Natural killer cell (primary cell): ENCODE measurements around the gene ZNF234. TPM values are rescaled to one million over a fixed set of nuclear protein-coding genes. Genes with fewer than 3 reads are reported as not detected.
A peak's percentile ranks its signal among the peaks of the same experiment; 100 is the strongest.

Experiments used
- ATAC-seq, 3 donors: fragments of 150-1000 bp in 2 of 3; fragments of 200-7000 bp in 1 of 3; cut with Tn5 transposase; 1 replicate in 1 of 3; 2 replicates in 2 of 3; pipeline ENCODE4 v1.10.0; 2021; ENCODE audit warnings: mild to moderate bottlenecking in 2 of 3, moderate library complexity in 2 of 3
- DNase-seq, 2 donors: peaks; one replicate each; pipeline versions ENCODE4 v3.0.0 to v3.0.0-alpha.2; 2013 to 2021; ENCODE audit warnings: mixed read lengths in 1 of 2
- H3K27ac ChIP-seq: one replicate; pipeline ENCODE4 v1.5.1; 2013; ENCODE audit warnings: mild to moderate bottlenecking, low read length
- H3K27me3 ChIP-seq: one replicate; pipeline ENCODE4 v1.6.1; 2013; ENCODE audit warnings: low read length; ENCODE audit not compliant: control insufficient read depth, insufficient read depth
- H3K36me3 ChIP-seq: one replicate; pipeline ENCODE4 v1.6.1; 2013; ENCODE audit warnings: low read length; ENCODE audit not compliant: control insufficient read depth, insufficient read depth
- H3K4me1 ChIP-seq: one replicate; pipeline ENCODE4 v1.6.1; 2013; ENCODE audit warnings: low read length; ENCODE audit not compliant: control insufficient read depth, insufficient read depth
- H3K4me3 ChIP-seq: one replicate; pipeline ENCODE4 v1.5.1; 2013; ENCODE audit warnings: low read length
- H3K9me3 ChIP-seq: one replicate; pipeline ENCODE4 v1.6.1; 2013; ENCODE audit warnings: low read length; ENCODE audit not compliant: control insufficient read depth, insufficient read depth
- H3K27ac Mint-ChIP-seq, 2 donors: one replicate each; pipeline ENCODE4 v1.8.0; 2022; ENCODE audit warnings: mild to moderate bottlenecking in 2 of 2, mixed read lengths in 2 of 2, moderate library complexity in 1 of 2
- H3K27me3 Mint-ChIP-seq, 2 donors: one replicate each; pipeline ENCODE4 v1.8.0; 2022; ENCODE audit warnings: low read depth in 2 of 2, mixed read lengths in 2 of 2
- H3K36me3 Mint-ChIP-seq: one replicate; pipeline ENCODE4 v1.8.0; 2022; ENCODE audit warnings: mixed read lengths
- H3K4me1 Mint-ChIP-seq, 2 donors: one replicate each; pipeline ENCODE4 v1.8.0; 2022; ENCODE audit warnings: mixed read lengths in 2 of 2
- H3K4me3 Mint-ChIP-seq: one replicate; pipeline ENCODE4 v1.8.0; 2022; ENCODE audit warnings: mild to moderate bottlenecking, moderate library complexity, mixed read lengths
- H3K9me3 Mint-ChIP-seq, 2 donors: one replicate each; pipeline ENCODE4 v1.8.0; 2022; ENCODE audit warnings: mixed read lengths in 2 of 2
- whole genome bisulfite sequencing: methylation state at CpG from one replicate; pipeline ENCODE4 v1.1.7; 2013; ENCODE audit warnings: missing lambda C conversion rate; ENCODE audit not compliant: insufficient coverage; 5-methylcytosine and 5-hydroxymethylcytosine counted together
- intact Hi-C: fragments of 100-400 bp; cut with micrococcal nuclease; formaldehyde crosslinking; loops from one replicate; pipeline ENCODE4 v1.14.2; 2022
- total RNA-seq, 4 donors: library from RNA; stranded (reverse); fragments of 120-200 nt in 1 of 4; gene quantifications; one replicate each; pipeline versions ENCODE4 v1.2.3 to v1.2.4, GENCODE V29; 2013 to 2022
- TF ChIP-seq, protein P1 (sequence below): fragments of 200-600 bp; IDR thresholded peaks from one replicate; pipeline ENCODE4 v1.8.0; 2022; ENCODE audit warnings: antibody characterized with exemption

ZNF234 gene
- total RNA-seq, 3 donors from 2014 or later (not counting 1 experiment from before 2014, with no cell fraction given), result 3.9 to 7.5 (median 5.5) TPM

- Histone ChIP-seq H3K4me3 (peak overlapping the region; percentile 79), H3K36me3 (peaks cover 2% of the 10 kb centered on the region), H3K4me1 (peaks cover 11% of the 10 kb centered on the region), H3K9me3 (no peaks in the 10 kb centered on the region), H3K27ac (peak overlapping the region; percentile 69), H3K27me3 (no peaks in the 10 kb centered on the region)
- DNase-seq, result peak in 1 of 2 donors; percentile 18
- Mint-ChIP-seq H3K4me1 (peaks cover 20 to 23% of the 10 kb centered on the region in 2 donors), H3K27ac (peak overlapping the region; percentile 83 to 88), H3K27me3 (peaks cover 5 to 7% of the 10 kb centered on the region in 2 donors), H3K4me3 (peak overlapping the region; percentile 95), H3K36me3 (peaks cover 5% of the 10 kb centered on the region), H3K9me3 (no peaks in the 10 kb centered on the region)
- TF ChIP-seq, protein P1, sequence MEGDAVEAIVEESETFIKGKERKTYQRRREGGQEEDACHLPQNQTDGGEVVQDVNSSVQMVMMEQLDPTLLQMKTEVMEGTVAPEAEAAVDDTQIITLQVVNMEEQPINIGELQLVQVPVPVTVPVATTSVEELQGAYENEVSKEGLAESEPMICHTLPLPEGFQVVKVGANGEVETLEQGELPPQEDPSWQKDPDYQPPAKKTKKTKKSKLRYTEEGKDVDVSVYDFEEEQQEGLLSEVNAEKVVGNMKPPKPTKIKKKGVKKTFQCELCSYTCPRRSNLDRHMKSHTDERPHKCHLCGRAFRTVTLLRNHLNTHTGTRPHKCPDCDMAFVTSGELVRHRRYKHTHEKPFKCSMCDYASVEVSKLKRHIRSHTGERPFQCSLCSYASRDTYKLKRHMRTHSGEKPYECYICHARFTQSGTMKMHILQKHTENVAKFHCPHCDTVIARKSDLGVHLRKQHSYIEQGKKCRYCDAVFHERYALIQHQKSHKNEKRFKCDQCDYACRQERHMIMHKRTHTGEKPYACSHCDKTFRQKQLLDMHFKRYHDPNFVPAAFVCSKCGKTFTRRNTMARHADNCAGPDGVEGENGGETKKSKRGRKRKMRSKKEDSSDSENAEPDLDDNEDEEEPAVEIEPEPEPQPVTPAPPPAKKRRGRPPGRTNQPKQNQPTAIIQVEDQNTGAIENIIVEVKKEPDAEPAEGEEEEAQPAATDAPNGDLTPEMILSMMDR, result no peak
- intact Hi-C loops, result no loop called here
- ATAC-seq, result peak; percentile 3 to 23 (median 16)
- 21% methylated on average over 13 of the region's 13 CpGs for WGBS
These were observed 692 bp downstream of the ZNF234 start for GRCh38 chr19:44142059-44142433.

DNA sequence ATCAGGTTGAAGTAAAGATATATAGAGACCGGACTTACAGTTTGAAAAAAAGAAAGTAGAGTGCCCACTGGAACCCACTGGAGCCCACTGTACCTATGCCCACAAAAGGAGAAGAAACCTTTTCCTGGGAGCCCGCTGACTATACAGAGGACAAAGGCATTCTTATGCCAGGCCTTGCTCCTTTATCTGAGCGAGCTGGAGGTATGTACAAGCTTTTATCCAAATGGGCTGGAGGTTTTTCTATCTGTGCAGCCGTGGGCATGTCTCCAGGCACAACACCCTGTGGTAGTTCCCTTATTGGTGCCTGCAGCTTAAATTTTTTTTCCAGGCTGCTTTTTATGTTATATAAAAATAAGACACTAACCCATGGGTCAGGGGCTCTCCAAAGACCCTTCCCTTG, 8.4 kb downstream of the ZNF234 start:
- 95% methylated on average over 4 of the region's 4 CpGs for WGBS
- H3K27ac ChIP-seq, result no peak overlapping the region
- H3K4me1 Mint-ChIP-seq, result no peaks in the 10 kb centered on the region
- intact Hi-C loops, result no loop called here
- no peak for DNase-seq
- H3K4me1 ChIP-seq, result no peaks in the 10 kb centered on the region
- no peaks in the 10 kb centered on the region for H3K27me3 ChIP-seq
- H3K27me3 Mint-ChIP-seq, result no peaks in the 10 kb centered on the region
- ATAC-seq, result no peak
- TF ChIP-seq, protein P1, result no peak
- peaks cover 0 to 3% of the 10 kb centered on the region in 2 donors for H3K9me3 Mint-ChIP-seq
- peaks cover 2% of the 10 kb centered on the region for H3K9me3 ChIP-seq
- H3K36me3 Mint-ChIP-seq, result peaks cover 51% of the 10 kb centered on the region
- peaks cover 44% of the 10 kb centered on the region for H3K36me3 ChIP-seq
- no peak overlapping the region for H3K4me3 ChIP-seq
- no peak overlapping the region for H3K4me3 Mint-ChIP-seq
- H3K27ac Mint-ChIP-seq, result no peak overlapping the region

- WGBS, result 96% methylated on average over 5 of the region's 5 CpGs
- H3K4me1 ChIP-seq, result no peaks in the 10 kb centered on the region
- H3K36me3 Mint-ChIP-seq, result peaks cover 57% of the 10 kb centered on the region
These were observed 10.1 kb downstream of the ZNF234 start for GRCh38 chr19:44151491-44151890.

More at GRCh38 chr19:44151491-44151890, 10.1 kb downstream of the ZNF234 start:
- Mint-ChIP-seq H3K27ac (no peak overlapping the region), H3K4me3 (no peak overlapping the region), H3K27me3 (no peaks in the 10 kb centered on the region), H3K4me1 (no peaks in the 10 kb centered on the region), H3K9me3 (peaks cover 2 to 6% of the 10 kb centered on the region in 2 donors)
- no peaks in the 10 kb centered on the region for H3K27me3 ChIP-seq
- no peak overlapping the region for H3K4me3 ChIP-seq
- intact Hi-C loops, result no loop called here
- DNase-seq (no peak), ATAC-seq (no peak)
- H3K9me3 ChIP-seq, result peaks cover 11% of the 10 kb centered on the region
- no peak overlapping the region for H3K27ac ChIP-seq
- TF ChIP-seq, protein P1, result no peak
- H3K36me3 ChIP-seq, result peaks cover 52% of the 10 kb centered on the region
